ENCODE data around the gene RIMS1. TPM values are rescaled to one million over a fixed set of nuclear protein-coding genes. Genes with fewer than 3 reads are reported as not detected.

Gene RIMS1
- total RNA-seq, 4 donors from 2014 or later = 0.63 to 2.4 (median 1.6) TPM

- DNase-seq (ENCODE audit: low spot score) (no peak), ATAC-seq (ENCODE audit: low FRiP score) (no peak)
- no peak for TF ChIP-seq CTCF (IDR thresholded peaks at IDR 0.05)
Observed at GRCh38 chr6:72250664-72251063, 364.3 kb downstream of the RIMS1 start.

GRCh38 chr6:72260489-72260888 is 374.1 kb downstream of the RIMS1 start:
- no peak for DNase-seq (ENCODE audit: low spot score)
- ATAC-seq (ENCODE audit: low FRiP score) = no peak
- TF ChIP-seq CTCF (IDR thresholded peaks at IDR 0.05) = no peak

- DNase-seq (ENCODE audit: low spot score) (no peak), ATAC-seq (ENCODE audit: low FRiP score) (no peak)
- TF ChIP-seq CTCF (IDR thresholded peaks at IDR 0.05) = no peak
Observed at GRCh38 chr6:72261554-72261953, 375.2 kb downstream of the RIMS1 start.

GRCh38 chr6:72262254-72262653 is 375.9 kb downstream of the RIMS1 start:
- ATAC-seq (ENCODE audit: low FRiP score) = no peak
- no peak for TF ChIP-seq CTCF (IDR thresholded peaks at IDR 0.05)
- DNase-seq (ENCODE audit: low spot score) = no peak

- TF ChIP-seq CTCF (IDR thresholded peaks at IDR 0.05) = no peak
- no peak for ATAC-seq (ENCODE audit: low FRiP score)
- DNase-seq (ENCODE audit: low spot score) = no peak
Observed at GRCh38 chr6:72267470-72267869, 381.1 kb downstream of the RIMS1 start.

GRCh38 chr6:72271531-72271930 is 385.2 kb downstream of the RIMS1 start:
- DNase-seq (ENCODE audit: low spot score) = no peak
- ATAC-seq (ENCODE audit: low FRiP score) = no peak
- TF ChIP-seq CTCF (IDR thresholded peaks at IDR 0.05) = no peak

- DNase-seq (ENCODE audit: low spot score) = no peak
- ATAC-seq (ENCODE audit: low FRiP score) = no peak
- no peak for TF ChIP-seq CTCF (IDR thresholded peaks at IDR 0.05)
Observed at GRCh38 chr6:72272958-72273357, 386.6 kb downstream of the RIMS1 start.
